H1 (cell line): Measurements from ENCODE around the gene ERO1A. TPM values are rescaled to one million over a fixed set of nuclear protein-coding genes. Genes with fewer than 3 reads are reported as not detected.

Source experiments
- EP300 ChIP-seq, 2 experiments: IDR thresholded peaks; 1 replicate in 1 of 2; 2 replicates in 1 of 2; pipeline ENCODE4 v1.6.1; 2011 to 2012; ENCODE audit warnings: low read depth in 2 of 2, low read length in 2 of 2, mild to moderate bottlenecking in 2 of 2, borderline replicate concordance in 1 of 2, inconsistent platforms in 1 of 2, moderate library complexity in 1 of 2
- MAFK ChIP-seq: IDR thresholded peaks from 2 replicates; pipeline ENCODE4 v1.6.1; 2012; ENCODE audit warnings: low read depth, mild to moderate bottlenecking, improper control_type of control experiment, low read length
- NANOG ChIP-seq: IDR thresholded peaks from 2 replicates; pipeline ENCODE4 v1.6.1; 2011; ENCODE audit warnings: low read length, low read depth, mild to moderate bottlenecking, inconsistent platforms; ENCODE audit not compliant: insufficient read depth, poor library complexity, severe bottlenecking
- SAP30 ChIP-seq: fragments of 300-600 bp; sonication (generic); IDR thresholded peaks from 2 replicates; pipeline ENCODE4 v1.7.1; 2012; ENCODE audit warnings: low read length, moderate library complexity, mild to moderate bottlenecking, inconsistent platforms; ENCODE audit not compliant: insufficient read depth, insufficient replicate concordance
- polyA plus RNA-seq, 7 experiments: library from polyadenylated mRNA; depleted of rRNA in 3 of 7; stranded (reverse) in 5 of 7; unstranded in 2 of 7; fragments of >200 nt in 5 of 7; fragments of 200-250 nt in 2 of 7; gene quantifications; 1 replicate in 5 of 7; 2 replicates in 1 of 7; 4 replicates in 1 of 7; pipeline versions ENCODE4 v1.2.1 to v1.2.3, GENCODE V29; 2011 to 2013; ENCODE audit warnings: missing spikeins in 2 of 7, mixed read lengths in 2 of 7
- total RNA-seq: library from RNA; stranded (reverse); fragmentation: NEBNext Ultra II Directional; extraction: Animal tissue kit (Norgen Biotek cat#: 25700); gene quantifications from 2 replicates; pipeline ENCODE4 v1.2.1, GENCODE V29; 2021
- TF ChIP-seq, protein P1 (sequence below), 3 experiments: IDR thresholded peaks; 1 replicate in 2 of 3; 2 replicates in 1 of 3; pipeline versions ENCODE4 v1.5.1 to v1.6.1; 2011; ENCODE audit warnings: low read length in 3 of 3, mild to moderate bottlenecking in 3 of 3, inconsistent platforms in 2 of 3, low read depth in 1 of 3, moderate library complexity in 1 of 3; ENCODE audit not compliant: insufficient read depth in 1 of 3; ENCODE audit errors: control extremely low read depth in 1 of 3

ERO1A gene
- total and polyA plus RNA-seq, 2 of the 8 experiments (the other 6 are each of a cell fraction or from before 2014, with no cell fraction given) = 15.7 to 42.0 TPM

- TF ChIP-seq SAP30 (no peak), EP300 (IDR thresholded peaks at IDR 0.05; ENCODE audit: borderline replicate concordance in 1 of 2, low read depth in 2 of 2, low read length in 2 of 2) (no peak), MAFK (no peak), NANOG (no peak)
- TF ChIP-seq, protein P1, sequence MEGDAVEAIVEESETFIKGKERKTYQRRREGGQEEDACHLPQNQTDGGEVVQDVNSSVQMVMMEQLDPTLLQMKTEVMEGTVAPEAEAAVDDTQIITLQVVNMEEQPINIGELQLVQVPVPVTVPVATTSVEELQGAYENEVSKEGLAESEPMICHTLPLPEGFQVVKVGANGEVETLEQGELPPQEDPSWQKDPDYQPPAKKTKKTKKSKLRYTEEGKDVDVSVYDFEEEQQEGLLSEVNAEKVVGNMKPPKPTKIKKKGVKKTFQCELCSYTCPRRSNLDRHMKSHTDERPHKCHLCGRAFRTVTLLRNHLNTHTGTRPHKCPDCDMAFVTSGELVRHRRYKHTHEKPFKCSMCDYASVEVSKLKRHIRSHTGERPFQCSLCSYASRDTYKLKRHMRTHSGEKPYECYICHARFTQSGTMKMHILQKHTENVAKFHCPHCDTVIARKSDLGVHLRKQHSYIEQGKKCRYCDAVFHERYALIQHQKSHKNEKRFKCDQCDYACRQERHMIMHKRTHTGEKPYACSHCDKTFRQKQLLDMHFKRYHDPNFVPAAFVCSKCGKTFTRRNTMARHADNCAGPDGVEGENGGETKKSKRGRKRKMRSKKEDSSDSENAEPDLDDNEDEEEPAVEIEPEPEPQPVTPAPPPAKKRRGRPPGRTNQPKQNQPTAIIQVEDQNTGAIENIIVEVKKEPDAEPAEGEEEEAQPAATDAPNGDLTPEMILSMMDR (IDR thresholded peaks at IDR 0.05; ENCODE audit: control extremely low read depth in 1 of 3, insufficient read depth in 1 of 3, low read depth in 1 of 3, low read length in 3 of 3) = no peak
Measured at GRCh38 chr14:52693036-52693435, 2.3 kb downstream of the ERO1A start (continued).
